Measurements from ENCODE around the gene FIP1L1.

DNA sequence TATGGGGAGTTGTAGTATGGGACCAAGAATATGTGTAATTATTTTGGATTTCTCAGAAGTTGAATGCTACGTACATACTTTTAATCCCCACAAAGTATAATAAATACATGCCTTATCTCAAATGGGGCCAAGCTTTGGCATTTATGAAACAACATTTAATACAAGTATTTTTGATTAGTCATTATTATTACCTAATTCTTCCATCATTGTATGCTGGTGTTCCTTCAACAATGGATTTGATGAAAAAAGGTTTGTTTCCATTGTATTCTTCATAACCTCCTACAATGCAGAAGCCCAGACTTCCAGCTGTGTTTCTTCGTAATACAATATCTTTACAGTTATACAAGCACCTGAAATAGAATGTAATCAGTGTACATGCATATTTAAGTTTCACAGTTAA lies 83.8 kb downstream of the FIP1L1 start:
- no peak for TF ChIP-seq CTCF (IDR thresholded peaks at IDR 0.05; ENCODE audit: low read depth, low read length, poor library complexity, severe bottlenecking)
- no peak for TF ChIP-seq EZH2phosphoT487 (IDR thresholded peaks at IDR 0.05; ENCODE audit: borderline replicate concordance, low read length)
